ENCODE data around the gene HOXB7.

The HOXB7 gene

GRCh38 chr17:48610282-48611211 lies at the start of gene HOXB7:
TSS of gene HOXB7 (minus strand) at chr17:48611017. CDS start at chr17:48610918, 99 bp downstream.
- DNase-seq, result no peak

- DNase-seq, result no peak
Observed at GRCh38 chr17:48655913-48656312, 45.1 kb upstream of the HOXB7 start.

- DNase-seq, result no peak
Observed at GRCh38 chr17:48649741-48650140, 38.9 kb upstream of the HOXB7 start.

- DNase-seq, result no peak
Observed at GRCh38 chr17:48647963-48648245, 37.1 kb upstream of the HOXB7 start.

- no peak for DNase-seq
Observed at GRCh38 chr17:48647103-48647962, 36.5 kb upstream of the HOXB7 start.

GRCh38 chr17:48646183-48647102 lies 35.6 kb upstream of the HOXB7 start:
- no peak for DNase-seq

GRCh38 chr17:48645639-48646182 lies 34.9 kb upstream of the HOXB7 start:
- no peak for DNase-seq

- DNase-seq, result no peak
Observed at GRCh38 chr17:48644910-48645557, 34.2 kb upstream of the HOXB7 start.

GRCh38 chr17:48644159-48644558 lies 33.3 kb upstream of the HOXB7 start:
- DNase-seq, result no peak

- DNase-seq, result no peak
Observed at GRCh38 chr17:48643697-48644012, 32.8 kb upstream of the HOXB7 start.

- DNase-seq, result no peak
Observed at GRCh38 chr17:48642843-48643696, 32.3 kb upstream of the HOXB7 start.

GRCh38 chr17:48642059-48642842 lies 31.4 kb upstream of the HOXB7 start:
- DNase-seq, result no peak

GRCh38 chr17:48641541-48642058 lies 30.8 kb upstream of the HOXB7 start:
- no peak for DNase-seq

GRCh38 chr17:48640858-48641180 lies 30.0 kb upstream of the HOXB7 start:
- no peak for DNase-seq

- DNase-seq, result no peak
Observed at GRCh38 chr17:48639982-48640857, 29.4 kb upstream of the HOXB7 start.

GRCh38 chr17:48639136-48639535 lies 28.3 kb upstream of the HOXB7 start:
- no peak for DNase-seq

- no peak for DNase-seq
Observed at GRCh38 chr17:48637323-48638260, 26.8 kb upstream of the HOXB7 start.

All from NCI-H526 treated with DMSO at 0.1 percent for 48 hours (cell line).